Measurements from ENCODE around the gene CGNL1.

The CGNL1 gene

DNA sequence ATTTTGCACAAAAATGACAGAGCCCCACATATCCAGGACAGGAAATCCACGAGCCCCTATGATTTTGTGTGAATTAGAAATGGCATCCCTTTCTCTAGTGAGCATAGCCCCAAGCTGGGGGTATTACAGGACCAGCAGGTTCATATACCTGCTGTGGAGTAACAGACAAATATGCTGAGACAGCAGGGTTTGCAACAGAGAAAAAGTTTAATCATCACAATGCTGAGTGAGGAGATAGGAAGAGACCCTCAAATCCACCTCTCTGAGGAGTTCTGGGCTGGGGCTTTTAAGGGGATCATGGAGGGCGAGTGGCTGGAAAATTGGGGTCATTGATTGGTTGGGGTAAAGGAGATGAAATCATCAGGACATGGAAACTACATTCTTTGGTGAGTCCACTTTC lies 207.0 kb downstream of the CGNL1 start:
- no peak overlapping the region for H3K14ac ChIP-seq (ENCODE audit: low read length in 2 of 2)
- H3K4ac ChIP-seq (ENCODE audit: low read depth in 1 of 2, low read length in 2 of 2) = no peak overlapping the region
- no peak overlapping the region for H3K18ac ChIP-seq (ENCODE audit: low read depth in 1 of 2, low read length in 2 of 2)
- H3K4me1 ChIP-seq (ENCODE audit: control insufficient read depth, insufficient read depth, low read depth, low read length) = no peaks in the 10 kb centered on the region
- H3K27ac ChIP-seq (ENCODE audit: low read length, poor library complexity, severe bottlenecking) = no peak overlapping the region
- no peak overlapping the region for H2BK120ac ChIP-seq (ENCODE audit: low read depth, low read length)
- H4K91ac ChIP-seq (ENCODE audit: low read length) = no peak overlapping the region
- no peak overlapping the region for H3K4me3 ChIP-seq (ENCODE audit: insufficient read depth in 1 of 2, low read depth in 1 of 2, low read length in 2 of 2)
- no peak overlapping the region for H2BK12ac ChIP-seq (ENCODE audit: low read length in 2 of 2)
- H3K27me3 ChIP-seq (ENCODE audit: control insufficient read depth in 1 of 2, insufficient read depth in 1 of 2, low read length in 2 of 2) = peaks cover 49 to 57% of the 10 kb centered on the region in 2 experiments
- no peak overlapping the region for H2AK5ac ChIP-seq (ENCODE audit: low read length, severe bottlenecking)
- no peak for DNase-seq
- no peaks in the 10 kb centered on the region for H3K36me3 ChIP-seq (ENCODE audit: control insufficient read depth in 1 of 2, insufficient read depth in 2 of 2, low read depth in 1 of 2, low read length in 2 of 2)
- no peak overlapping the region for H4K8ac ChIP-seq (ENCODE audit: low read length)
- no peak overlapping the region for H3K4me2 ChIP-seq (ENCODE audit: low read length, poor library complexity, severe bottlenecking)
- WGBS = 64% methylated on average over 2 of the region's 2 CpGs
- H3K9ac ChIP-seq (ENCODE audit: low read length) = no peak overlapping the region
- no peak overlapping the region for H2AFZ ChIP-seq (ENCODE audit: low read depth, low read length)
- H3K9me3 ChIP-seq (ENCODE audit: control insufficient read depth, low read length) = peaks cover 13% of the 10 kb centered on the region
- no peak overlapping the region for H3K23ac ChIP-seq (ENCODE audit: low read length in 2 of 2)
- no peak overlapping the region for H2BK5ac ChIP-seq (ENCODE audit: low read depth, low read length, poor library complexity, severe bottlenecking)
- no peaks in the 10 kb centered on the region for H3K79me1 ChIP-seq (replicated peaks; ENCODE audit: low read length, poor library complexity, severe bottlenecking)
- no peak overlapping the region for H2BK15ac ChIP-seq (ENCODE audit: low read depth, poor library complexity, severe bottlenecking)

DNA sequence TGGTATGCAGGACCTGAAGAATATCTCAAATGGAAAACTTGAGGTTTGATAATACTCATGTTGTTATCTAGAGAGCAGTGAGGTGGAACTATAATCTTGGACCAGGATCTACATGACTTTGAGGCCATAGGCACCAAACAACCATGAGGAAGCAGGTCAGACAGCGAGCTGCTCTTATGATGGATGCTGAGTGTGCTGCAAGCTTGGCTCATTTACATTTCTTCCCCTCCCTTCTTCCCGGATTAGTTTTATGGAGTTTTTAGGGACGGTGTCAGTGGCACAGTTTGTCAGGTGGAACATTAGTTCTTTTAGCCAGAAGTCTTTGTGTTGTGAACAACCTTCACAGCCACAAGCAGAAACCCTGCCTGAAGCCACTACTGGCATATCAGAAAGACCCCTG lies 207.4 kb downstream of the CGNL1 start:
- Histone ChIP-seq H3K4me3 (ENCODE audit: insufficient read depth in 1 of 2, low read depth in 1 of 2, low read length in 2 of 2) (no peak overlapping the region), H2BK15ac (ENCODE audit: low read depth, poor library complexity, severe bottlenecking) (no peak overlapping the region), H3K18ac (ENCODE audit: low read depth in 1 of 2, low read length in 2 of 2) (no peak overlapping the region), H3K27ac (ENCODE audit: low read length, poor library complexity, severe bottlenecking) (no peak overlapping the region), H3K27me3 (ENCODE audit: control insufficient read depth in 1 of 2, insufficient read depth in 1 of 2, low read length in 2 of 2) (peaks cover 45 to 59% of the 10 kb centered on the region in 2 experiments), H3K4me1 (ENCODE audit: control insufficient read depth, insufficient read depth, low read depth, low read length) (no peaks in the 10 kb centered on the region), H3K9ac (ENCODE audit: low read length) (no peak overlapping the region), H4K91ac (ENCODE audit: low read length) (no peak overlapping the region), H3K4ac (ENCODE audit: low read depth in 1 of 2, low read length in 2 of 2) (no peak overlapping the region), H2BK5ac (ENCODE audit: low read depth, low read length, poor library complexity, severe bottlenecking) (no peak overlapping the region), H2AK5ac (ENCODE audit: low read length, severe bottlenecking) (no peak overlapping the region), H3K23ac (ENCODE audit: low read length in 2 of 2) (no peak overlapping the region), H2AFZ (ENCODE audit: low read depth, low read length) (no peak overlapping the region), H3K79me1 (replicated peaks; ENCODE audit: low read length, poor library complexity, severe bottlenecking) (no peaks in the 10 kb centered on the region), H2BK120ac (ENCODE audit: low read depth, low read length) (no peak overlapping the region), H3K9me3 (ENCODE audit: control insufficient read depth, low read length) (peaks cover 13% of the 10 kb centered on the region), H3K36me3 (ENCODE audit: control insufficient read depth in 1 of 2, insufficient read depth in 2 of 2, low read depth in 1 of 2, low read length in 2 of 2) (no peaks in the 10 kb centered on the region), H2BK12ac (ENCODE audit: low read length in 2 of 2) (no peak overlapping the region), H3K14ac (ENCODE audit: low read length in 2 of 2) (no peak overlapping the region), H4K8ac (ENCODE audit: low read length) (no peak overlapping the region), H3K4me2 (ENCODE audit: low read length, poor library complexity, severe bottlenecking) (no peak overlapping the region)
- no peak for DNase-seq
- 83% methylated on average over 1 of the region's 3 CpGs for WGBS

DNA sequence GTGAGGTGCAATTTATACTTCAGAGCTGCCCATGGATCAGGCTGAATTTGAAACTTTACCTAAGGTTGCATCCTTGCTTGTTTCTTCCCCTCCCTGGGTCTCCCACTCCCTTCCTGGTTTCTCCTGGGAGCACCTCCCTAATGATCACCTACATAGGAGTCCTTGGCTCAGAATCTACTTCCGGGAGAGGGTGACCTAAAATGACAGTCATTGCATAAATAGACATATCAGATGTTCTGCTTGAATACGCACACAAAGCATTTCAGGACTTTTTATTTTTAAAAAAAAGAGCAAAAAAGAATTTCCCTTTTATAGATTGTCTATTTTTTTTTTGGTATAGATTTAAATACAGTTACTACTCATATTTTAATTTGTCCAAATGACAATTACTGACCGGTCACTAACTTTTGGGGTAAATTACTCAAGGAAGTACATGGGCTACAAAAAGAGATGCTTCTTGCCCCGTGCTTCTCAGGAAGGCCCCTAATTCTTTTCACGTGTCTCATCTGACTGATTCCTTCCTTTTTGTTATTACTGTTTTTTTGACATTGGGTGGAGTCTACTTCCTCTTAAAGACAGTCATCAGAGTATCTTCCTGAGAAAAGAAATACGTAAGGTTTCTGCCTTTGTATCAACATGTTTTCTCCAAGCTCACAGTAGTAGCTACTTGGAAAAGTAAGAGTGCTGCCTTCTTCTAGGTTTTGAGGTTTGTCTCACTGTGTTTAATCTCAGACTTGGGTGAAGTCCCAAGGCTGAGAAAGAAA lies 210.5 kb downstream of the CGNL1 start:
- Histone ChIP-seq H2AFZ (ENCODE audit: low read depth, low read length) (no peak overlapping the region), H2BK5ac (ENCODE audit: low read depth, low read length, poor library complexity, severe bottlenecking) (no peak overlapping the region), H2AK5ac (ENCODE audit: low read length, severe bottlenecking) (no peak overlapping the region), H3K4me2 (ENCODE audit: low read length, poor library complexity, severe bottlenecking) (no peak overlapping the region), H3K4me1 (ENCODE audit: control insufficient read depth, insufficient read depth, low read depth, low read length) (peaks cover 5% of the 10 kb centered on the region), H3K14ac (ENCODE audit: low read length in 2 of 2) (no peak overlapping the region), H3K4me3 (ENCODE audit: insufficient read depth in 1 of 2, low read depth in 1 of 2, low read length in 2 of 2) (no peak overlapping the region), H2BK120ac (ENCODE audit: low read depth, low read length) (no peak overlapping the region), H2BK15ac (ENCODE audit: low read depth, poor library complexity, severe bottlenecking) (no peak overlapping the region), H3K79me1 (replicated peaks; ENCODE audit: low read length, poor library complexity, severe bottlenecking) (no peaks in the 10 kb centered on the region), H4K8ac (ENCODE audit: low read length) (no peak overlapping the region), H3K18ac (ENCODE audit: low read depth in 1 of 2, low read length in 2 of 2) (no peak overlapping the region), H3K27ac (ENCODE audit: low read length, poor library complexity, severe bottlenecking) (no peak overlapping the region), H3K9ac (ENCODE audit: low read length) (no peak overlapping the region), H4K91ac (ENCODE audit: low read length) (no peak overlapping the region), H2BK12ac (ENCODE audit: low read length in 2 of 2) (no peak overlapping the region), H3K36me3 (ENCODE audit: control insufficient read depth in 1 of 2, insufficient read depth in 2 of 2, low read depth in 1 of 2, low read length in 2 of 2) (no peaks in the 10 kb centered on the region), H3K27me3 (ENCODE audit: control insufficient read depth in 1 of 2, insufficient read depth in 1 of 2, low read length in 2 of 2) (peaks cover 22 to 63% of the 10 kb centered on the region in 2 experiments), H3K4ac (ENCODE audit: low read depth in 1 of 2, low read length in 2 of 2) (no peak overlapping the region), H3K9me3 (ENCODE audit: control insufficient read depth, low read length) (peaks cover 13% of the 10 kb centered on the region), H3K23ac (ENCODE audit: low read length in 2 of 2) (no peak overlapping the region)
- 98% methylated on average over 4 of the region's 6 CpGs for WGBS
- DNase-seq = no peak

DNA sequence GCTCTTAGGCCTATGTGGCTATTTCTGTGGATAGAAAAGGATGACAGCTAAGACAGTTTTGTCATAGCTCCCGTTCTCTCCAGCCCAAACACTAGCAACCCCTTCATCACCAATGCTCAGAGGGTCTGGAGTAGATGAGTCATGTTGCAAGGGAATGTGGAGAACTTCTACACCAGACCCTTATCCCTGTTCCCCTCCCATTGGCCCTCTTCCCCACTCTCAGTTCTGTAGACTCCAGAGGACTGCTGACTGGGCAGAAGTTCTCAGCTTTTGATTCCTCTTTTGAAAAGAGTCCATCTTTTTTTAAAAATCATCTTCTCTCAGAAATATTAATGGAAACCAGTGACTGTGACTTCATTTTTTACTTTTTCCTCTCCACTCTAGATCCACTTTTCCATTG lies 213.0 kb downstream of the CGNL1 start:
- H2AK5ac ChIP-seq (ENCODE audit: low read length, severe bottlenecking) = no peak overlapping the region
- H2BK15ac ChIP-seq (ENCODE audit: low read depth, poor library complexity, severe bottlenecking) = no peak overlapping the region
- H4K8ac ChIP-seq (ENCODE audit: low read length) = no peak overlapping the region
- H3K18ac ChIP-seq (ENCODE audit: low read depth in 1 of 2, low read length in 2 of 2) = no peak overlapping the region
- no peak overlapping the region for H2BK120ac ChIP-seq (ENCODE audit: low read depth, low read length)
- DNase-seq = no peak
- no peak overlapping the region for H3K14ac ChIP-seq (ENCODE audit: low read length in 2 of 2)
- peaks cover 7% of the 10 kb centered on the region for H3K4me1 ChIP-seq (ENCODE audit: control insufficient read depth, insufficient read depth, low read depth, low read length)
- no peaks in the 10 kb centered on the region for H3K79me1 ChIP-seq (replicated peaks; ENCODE audit: low read length, poor library complexity, severe bottlenecking)
- no peak overlapping the region for H3K4ac ChIP-seq (ENCODE audit: low read depth in 1 of 2, low read length in 2 of 2)
- H2BK12ac ChIP-seq (ENCODE audit: low read length in 2 of 2) = no peak overlapping the region
- H3K4me2 ChIP-seq (ENCODE audit: low read length, poor library complexity, severe bottlenecking) = no peak overlapping the region
- H2BK5ac ChIP-seq (ENCODE audit: low read depth, low read length, poor library complexity, severe bottlenecking) = no peak overlapping the region
- no peak overlapping the region for H4K91ac ChIP-seq (ENCODE audit: low read length)
- H3K27me3 ChIP-seq (ENCODE audit: control insufficient read depth in 1 of 2, insufficient read depth in 1 of 2, low read length in 2 of 2) = peaks cover 11 to 73% of the 10 kb centered on the region in 2 experiments
- no peak overlapping the region for H3K27ac ChIP-seq (ENCODE audit: low read length, poor library complexity, severe bottlenecking)
- H3K9me3 ChIP-seq (ENCODE audit: control insufficient read depth, low read length) = no peaks in the 10 kb centered on the region
- no peak overlapping the region for H3K4me3 ChIP-seq (ENCODE audit: insufficient read depth in 1 of 2, low read depth in 1 of 2, low read length in 2 of 2)
- WGBS = no CpG with 5 or more reads among the region's 1 CpG
- H3K9ac ChIP-seq (ENCODE audit: low read length) = no peak overlapping the region
- no peaks in the 10 kb centered on the region for H3K36me3 ChIP-seq (ENCODE audit: control insufficient read depth in 1 of 2, insufficient read depth in 2 of 2, low read depth in 1 of 2, low read length in 2 of 2)
- no peak overlapping the region for H2AFZ ChIP-seq (ENCODE audit: low read depth, low read length)
- no peak overlapping the region for H3K23ac ChIP-seq (ENCODE audit: low read length in 2 of 2)
